Stomach (tissue), 9 donors: Measurements from ENCODE around the gene GALK1. TPM values are rescaled to one million over a fixed set of nuclear protein-coding genes. Genes with fewer than 3 reads are reported as not detected.

ENCODE experiments used
- DNase-seq, 2 donors: peaks; one replicate each; pipeline versions ENCODE4 v3.0.0 to v3.0.0-alpha.2; 2013 to 2019
- H3K27ac ChIP-seq, 5 donors: fragments of 200-600 bp in 4 of 5; sonication (generic) in 4 of 5; one replicate each; pipeline ENCODE4 v1.5.1; 2013 to 2019; ENCODE audit warnings: mild to moderate bottlenecking in 1 of 5, moderate library complexity in 1 of 5
- H3K27me3 ChIP-seq, 3 donors: fragments of 200-600 bp; sonication (generic); one replicate each; pipeline ENCODE4 v1.5.1; 2017 to 2019; ENCODE audit warnings: mixed run types in 1 of 3
- H3K36me3 ChIP-seq, 4 donors: fragments of 200-600 bp; sonication (generic); 1 replicate in 3 of 4; 2 replicates in 1 of 4; pipeline ENCODE4 v1.5.1; 2016 to 2019
- H3K4me1 ChIP-seq, 4 donors: fragments of 200-600 bp; sonication (generic); one replicate each; pipeline ENCODE4 v1.5.1; 2016 to 2019
- H3K4me3 ChIP-seq, 4 donors: fragments of 200-600 bp; sonication (generic) in 3 of 4; one replicate each; pipeline ENCODE4 v1.5.1; 2016 to 2019; ENCODE audit warnings: mild to moderate bottlenecking in 1 of 4
- H3K9me3 ChIP-seq, 4 donors: fragments of 200-600 bp; sonication (generic); one replicate each; pipeline ENCODE4 v1.5.1; 2016 to 2019
- EP300 ChIP-seq: sonication (generic); formaldehyde crosslinking; IDR thresholded peaks from one replicate; pipeline ENCODE4 v1.6.1; 2017; ENCODE audit warnings: antibody characterized with exemption
- POLR2A ChIP-seq, 4 donors: fragments of 450-650 bp; IDR thresholded peaks; one replicate each; pipeline ENCODE4 v1.6.1; 2016; ENCODE audit warnings: antibody characterized with exemption in 4 of 4, control low read depth in 2 of 4, mild to moderate bottlenecking in 1 of 4, moderate library complexity in 1 of 4
- POLR2AphosphoS5 ChIP-seq, 3 donors: sonication (generic); formaldehyde crosslinking; IDR thresholded peaks; one replicate each; pipeline ENCODE4 v1.6.1; 2016; ENCODE audit warnings: antibody characterized with exemption in 3 of 3
- WGBS, 5 donors: extraction: QIAGEN DNeasy Blood & Tissue Kit in 3 of 5; methylation state at CpG; one replicate each; pipeline versions ENCODE4 v1.1.5 to v1.1.7; 2013 to 2018; 5-methylcytosine and 5-hydroxymethylcytosine counted together
- intact Hi-C: fragments of 100-400 bp; cut with DNase I; formaldehyde crosslinking; loops from one replicate; pipeline ENCODE4 v1.15.1; 2023; ENCODE audit warnings: low total_unique reads
- polyA plus RNA-seq, 3 donors: library from polyadenylated mRNA; stranded (reverse); fragments of 200-250 nt; gene quantifications; one replicate each; pipeline ENCODE4 v1.2.3, GENCODE V29; 2013
- total RNA-seq, 5 donors: library from RNA; depleted of rRNA; stranded (reverse); fragments of >200 nt; gene quantifications; one replicate each; pipeline versions ENCODE4 v1.1.0 to v1.2.3, GENCODE V29; 2014 to 2016
- TF ChIP-seq, protein P1 (sequence below), 7 experiments: fragments of 450-650 bp in 4 of 7; fragments of 200-600 bp in 3 of 7; sonication (generic) in 3 of 7; IDR thresholded peaks; one replicate each; pipeline ENCODE4 v1.5.1; 2016 to 2019; ENCODE audit warnings: antibody characterized with exemption in 7 of 7, control low read depth in 2 of 7, mild to moderate bottlenecking in 1 of 7
- donor health status: healthy with polysubstance abuse.
- donor health status: Bipolar disorder and iron deficiency.
- donor health status: healthy.

GALK1 gene
- total and polyA plus RNA-seq, 8 donors = 7.6 to 57.1 (median 34.5) TPM

- no peak for TF ChIP-seq POLR2A (IDR thresholded peaks at IDR 0.05)
- TF ChIP-seq, protein P1, sequence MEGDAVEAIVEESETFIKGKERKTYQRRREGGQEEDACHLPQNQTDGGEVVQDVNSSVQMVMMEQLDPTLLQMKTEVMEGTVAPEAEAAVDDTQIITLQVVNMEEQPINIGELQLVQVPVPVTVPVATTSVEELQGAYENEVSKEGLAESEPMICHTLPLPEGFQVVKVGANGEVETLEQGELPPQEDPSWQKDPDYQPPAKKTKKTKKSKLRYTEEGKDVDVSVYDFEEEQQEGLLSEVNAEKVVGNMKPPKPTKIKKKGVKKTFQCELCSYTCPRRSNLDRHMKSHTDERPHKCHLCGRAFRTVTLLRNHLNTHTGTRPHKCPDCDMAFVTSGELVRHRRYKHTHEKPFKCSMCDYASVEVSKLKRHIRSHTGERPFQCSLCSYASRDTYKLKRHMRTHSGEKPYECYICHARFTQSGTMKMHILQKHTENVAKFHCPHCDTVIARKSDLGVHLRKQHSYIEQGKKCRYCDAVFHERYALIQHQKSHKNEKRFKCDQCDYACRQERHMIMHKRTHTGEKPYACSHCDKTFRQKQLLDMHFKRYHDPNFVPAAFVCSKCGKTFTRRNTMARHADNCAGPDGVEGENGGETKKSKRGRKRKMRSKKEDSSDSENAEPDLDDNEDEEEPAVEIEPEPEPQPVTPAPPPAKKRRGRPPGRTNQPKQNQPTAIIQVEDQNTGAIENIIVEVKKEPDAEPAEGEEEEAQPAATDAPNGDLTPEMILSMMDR (IDR thresholded peaks at IDR 0.05) = no peak
- no peak for TF ChIP-seq POLR2AphosphoS5 (IDR thresholded peaks at IDR 0.05)
- TF ChIP-seq EP300 = no peak
- Histone ChIP-seq H3K27me3 (no peaks in the 10 kb centered on the region), H3K27ac (peak overlapping the region in 1 of 5 donors; percentile 19), H3K9me3 (no peaks in the 10 kb centered on the region), H3K36me3 (peaks cover 18 to 42% (median 32%) of the 10 kb centered on the region in 4 donors), H3K4me3 (no peak overlapping the region), H3K4me1 (peaks cover 22 to 31% (median 27%) of the 10 kb centered on the region in 4 donors)
- intact Hi-C loops = no loop called here
- WGBS, 5 donors = 80 to 88% (median 85%) methylated on average over 4 of the region's 4 CpGs
- no peak for DNase-seq
These were observed 42.0 kb upstream of the GALK1 start for GRCh38 chr17:75806822-75807500.

GRCh38 chr17:75803883-75804282, 38.9 kb upstream of the GALK1 start:
- TF ChIP-seq POLR2A (IDR thresholded peaks at IDR 0.05) = no peak
- TF ChIP-seq, protein P1 (IDR thresholded peaks at IDR 0.05) = no peak
- no peak for TF ChIP-seq POLR2AphosphoS5 (IDR thresholded peaks at IDR 0.05)
- no peak for TF ChIP-seq EP300
- no peak for DNase-seq
- Histone ChIP-seq H3K27ac (no peak overlapping the region), H3K9me3 (no peaks in the 10 kb centered on the region), H3K4me3 (no peak overlapping the region), H3K36me3 (peaks cover 12 to 43% (median 24%) of the 10 kb centered on the region in 4 donors), H3K27me3 (no peaks in the 10 kb centered on the region), H3K4me1 (peaks cover 7 to 17% (median 11%) of the 10 kb centered on the region in 4 donors)
- WGBS, 5 donors = 89 to 100% (median 93%) methylated on average over 1 of the region's 1 CpG
- intact Hi-C loops = no loop called here

- intact Hi-C loops = no loop called here
- no peak for DNase-seq
- H3K9me3 ChIP-seq = no peaks in the 10 kb centered on the region
- 82 to 90% (median 87%) methylated on average over 4 of the region's 4 CpGs for WGBS, 5 donors
- H3K27me3 ChIP-seq = no peaks in the 10 kb centered on the region
- H3K4me1 ChIP-seq = no peaks in the 10 kb centered on the region
- no peak overlapping the region for H3K27ac ChIP-seq
- H3K36me3 ChIP-seq = peaks cover 28 to 77% (median 57%) of the 10 kb centered on the region in 4 donors
- TF ChIP-seq EP300 (no peak), POLR2A (IDR thresholded peaks at IDR 0.05) (no peak), POLR2AphosphoS5 (IDR thresholded peaks at IDR 0.05) (no peak)
- TF ChIP-seq, protein P1 (IDR thresholded peaks at IDR 0.05) = no peak
- no peak overlapping the region for H3K4me3 ChIP-seq
These were observed 34.4 kb upstream of the GALK1 start for GRCh38 chr17:75799402-75799801.

GRCh38 chr17:75795820-75796607, 31.0 kb upstream of the GALK1 start:
- Histone ChIP-seq H3K36me3 (peaks cover 28 to 79% (median 71%) of the 10 kb centered on the region in 4 donors), H3K27me3 (no peaks in the 10 kb centered on the region), H3K9me3 (no peaks in the 10 kb centered on the region), H3K27ac (no peak overlapping the region), H3K4me3 (no peak overlapping the region), H3K4me1 (peaks cover 0 to 11% (median 5%) of the 10 kb centered on the region in 4 donors)
- TF ChIP-seq POLR2A (IDR thresholded peaks at IDR 0.05) = no peak
- TF ChIP-seq, protein P1 (IDR thresholded peaks at IDR 0.05) = no peak
- TF ChIP-seq EP300 = no peak
- no peak for TF ChIP-seq POLR2AphosphoS5 (IDR thresholded peaks at IDR 0.05)
- WGBS, 5 donors = 88 to 92% (median 90%) methylated on average over 7 to 8 of the region's 8 CpGs
- intact Hi-C loops = no loop called here
- no peak for DNase-seq
